Measurements from ENCODE around the gene DNAH7.
"Not testable (repeated sequence)": the region's sequence is repeated elsewhere in the genome, so short reads cannot be mapped to it uniquely, and the experiment has no call there.

Gene DNAH7

GRCh38 chr2:196068271-196069209, at the start of gene DNAH7:
DNAH7 (minus strand) TSS chr2:196068837; CDS start chr2:196068711, 126 bp downstream.
- DNase-seq (ENCODE audit: low spot score): peak; percentile 97

- no peak for DNase-seq (ENCODE audit: low spot score)
These were observed 48.6 kb upstream of the DNAH7 start for GRCh38 chr2:196117214-196117705.

GRCh38 chr2:196113061-196113974, 44.7 kb upstream of the DNAH7 start:
- no peak for DNase-seq (ENCODE audit: low spot score)

GRCh38 chr2:196112418-196113034, 43.9 kb upstream of the DNAH7 start:
- no peak for DNase-seq (ENCODE audit: low spot score)

- DNase-seq (ENCODE audit: low spot score): no peak
These were observed 40.0 kb upstream of the DNAH7 start for GRCh38 chr2:196108604-196109003.

GRCh38 chr2:196105951-196106350, 37.3 kb upstream of the DNAH7 start:
- DNase-seq (ENCODE audit: low spot score): no peak

- DNase-seq (ENCODE audit: low spot score): no peak
These were observed 35.4 kb upstream of the DNAH7 start for GRCh38 chr2:196104066-196104465.

- DNase-seq (ENCODE audit: low spot score): no peak
These were observed 35.0 kb upstream of the DNAH7 start for GRCh38 chr2:196103626-196104025.

- peak; percentile 22 for DNase-seq (ENCODE audit: low spot score)
These were observed 32.8 kb upstream of the DNAH7 start for GRCh38 chr2:196101325-196101991.

- no peak for DNase-seq (ENCODE audit: low spot score)
These were observed 31.3 kb upstream of the DNAH7 start for GRCh38 chr2:196099916-196100315.

- no peak for DNase-seq (ENCODE audit: low spot score)
These were observed 29.4 kb upstream of the DNAH7 start for GRCh38 chr2:196097864-196098660.

- DNase-seq (ENCODE audit: low spot score): no peak
These were observed 28.5 kb upstream of the DNAH7 start for GRCh38 chr2:196096982-196097745.

GRCh38 chr2:196096264-196096663, 27.6 kb upstream of the DNAH7 start:
- DNase-seq (ENCODE audit: low spot score): no peak

- not testable (repeated sequence) for DNase-seq (ENCODE audit: low spot score)
These were observed 20.8 kb upstream of the DNAH7 start for GRCh38 chr2:196089448-196089847.

GRCh38 chr2:196088203-196088602, 19.6 kb upstream of the DNAH7 start:
- DNase-seq (ENCODE audit: low spot score): no peak

GRCh38 chr2:196086517-196087368, 18.1 kb upstream of the DNAH7 start:
- DNase-seq (ENCODE audit: low spot score): no peak

GRCh38 chr2:196083601-196084000, 15.0 kb upstream of the DNAH7 start:
- no peak for DNase-seq (ENCODE audit: low spot score)

- DNase-seq (ENCODE audit: low spot score): no peak
These were observed 11.9 kb upstream of the DNAH7 start for GRCh38 chr2:196080526-196080925.

- no peak for DNase-seq (ENCODE audit: low spot score)
These were observed 10.4 kb upstream of the DNAH7 start for GRCh38 chr2:196079052-196079451.

Measured in CD4-positive, alpha-beta T cell treated with Interleukin-2 at 100 ng/mL for 4 hours (primary cell).